ENCODE results near the gene NWD2.

DNA sequence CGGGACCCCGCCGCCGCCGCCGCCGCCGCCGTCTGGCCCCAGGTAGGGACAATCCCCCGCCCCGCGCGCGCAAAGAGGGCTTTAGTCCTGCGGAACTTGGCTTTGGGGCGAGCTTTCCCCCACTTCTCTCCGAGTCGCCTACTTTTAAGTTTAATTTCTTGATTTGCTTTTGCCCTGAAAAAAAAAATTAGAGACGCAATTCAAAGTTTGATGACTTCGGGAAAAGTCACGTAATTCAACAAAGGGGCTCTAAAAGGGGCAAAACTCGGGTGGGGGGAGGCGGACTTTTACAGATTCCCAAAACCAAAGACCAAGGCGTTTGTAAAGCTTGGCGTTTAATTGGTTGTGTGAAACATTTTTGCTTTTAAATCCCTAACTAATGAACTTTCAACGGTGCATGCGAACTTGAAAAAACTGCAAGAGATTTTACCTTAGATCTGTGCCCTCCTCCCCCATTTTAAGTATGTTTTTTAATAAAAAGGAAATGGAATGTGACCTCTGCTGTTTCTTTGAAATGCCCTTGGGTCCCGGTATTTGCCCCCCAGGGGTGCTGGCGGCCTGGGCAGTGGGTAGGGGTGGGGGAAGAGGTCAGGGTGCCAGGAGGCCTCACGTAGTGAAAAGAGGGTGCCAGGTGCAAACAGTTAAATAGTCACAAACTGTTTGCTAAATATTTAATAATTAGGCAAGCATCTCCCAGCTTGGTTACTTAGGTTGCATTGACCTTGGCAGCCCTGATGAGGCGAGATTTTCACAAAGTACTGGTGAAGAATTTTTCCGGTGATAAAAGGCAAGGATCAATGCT is 209.7 kb downstream of the NWD2 start:
- no peak for TF ChIP-seq FOXP2 (optimal IDR thresholded peaks at IDR 0.05; ENCODE audit: borderline replicate concordance, extremely low read depth, extremely low read length, insufficient read depth)
- TF ChIP-seq REST (IDR thresholded peaks at IDR 0.05; ENCODE audit: insufficient read depth in 1 of 2, low read depth in 2 of 2, low read length in 2 of 2) = no peak
- no peak for TF ChIP-seq POLR2AphosphoS5 (IDR thresholded peaks at IDR 0.05; ENCODE audit: low read depth, low read length)
- TF ChIP-seq SIN3A (IDR thresholded peaks at IDR 0.05; ENCODE audit: borderline replicate concordance, insufficient read depth, low read length) = no peak
- TF ChIP-seq TAF1 (IDR thresholded peaks at IDR 0.05; ENCODE audit: borderline replicate concordance, insufficient read depth, low read length) = no peak

All from PFSK-1 (cell line).